Panc1 (cell line): Measurements from ENCODE around the gene FAM193A. TPM values are rescaled to one million over a fixed set of nuclear protein-coding genes. Genes with fewer than 3 reads are reported as not detected.

Experiments
- ATAC-seq: fragments of 200-7000 bp; cut with Tn5 transposase; 2 replicates; pipeline ENCODE4 v1.9.1; 2020; ENCODE audit warnings: mild to moderate bottlenecking, moderate library complexity
- BruUV-seq: library from RNA; stranded (reverse); fragments of 400-500 nt; replicated peaks from 2 replicates; lab custom pipeline; 2021; lab: Mats Ljungman, UMichigan
- CTCF ChIA-PET: fragments of 300-600 bp; sonication (Branson Sonifier 250); formaldehyde crosslinking; loops from one replicate; lab custom pipeline; 2022; ENCODE audit warnings: antibody characterized with exemption; lab: Charles Lee
- POLR2A ChIA-PET: fragments of 300-600 bp; sonication (Branson Sonifier 250); formaldehyde crosslinking; loops from one replicate; lab custom pipeline; 2022; ENCODE audit warnings: antibody characterized with exemption; lab: Charles Lee
- DNase-seq: peaks from one replicate; pipeline ENCODE4 v3.0.0-alpha.2; 2010; ENCODE audit warnings: low read depth, low spot score
- H3K27ac ChIP-seq: 2 replicates; pipeline ENCODE4 v1.5.1; 2011; ENCODE audit warnings: mild to moderate bottlenecking, low read length, inconsistent platforms
- H3K27me3 ChIP-seq: fragments of 200-500 bp; sonication (Bioruptor generic); 2 replicates; pipeline ENCODE4 v1.6.0; 2014; ENCODE audit warnings: low read length, inconsistent platforms; ENCODE audit not compliant: control insufficient read depth, insufficient read depth
- H3K36me3 ChIP-seq: fragments of 200-500 bp; sonication (Bioruptor generic); 2 replicates; pipeline ENCODE4 v1.5.1; 2014; ENCODE audit warnings: inconsistent platforms, mild to moderate bottlenecking, low read length, moderate library complexity; ENCODE audit not compliant: control insufficient read depth, insufficient read depth
- H3K4me1 ChIP-seq: 2 replicates; pipeline ENCODE4 v1.5.1; 2011; ENCODE audit warnings: inconsistent platforms, mild to moderate bottlenecking, low read length, moderate library complexity; ENCODE audit not compliant: control insufficient read depth, insufficient read depth
- H3K4me3 ChIP-seq, 2 experiments: 2 replicates each; pipeline ENCODE4 v1.5.1; 2011 to 2012; ENCODE audit warnings: low read depth in 2 of 2, low read length in 2 of 2, mild to moderate bottlenecking in 2 of 2, inconsistent platforms in 1 of 2, moderate library complexity in 1 of 2
- H3K9me3 ChIP-seq: fragments of 200-500 bp; sonication (Bioruptor generic); 2 replicates; pipeline ENCODE4 v1.5.1; 2014; ENCODE audit warnings: low read depth, mild to moderate bottlenecking, inconsistent platforms, low read length, moderate library complexity; ENCODE audit not compliant: control insufficient read depth, insufficient read depth
- POLR2AphosphoS5 ChIP-seq: IDR thresholded peaks from 2 replicates; pipeline ENCODE4 v1.6.1; 2012; ENCODE audit warnings: mild to moderate bottlenecking, low read depth, low read length, moderate library complexity
- SIN3A ChIP-seq: IDR thresholded peaks from 2 replicates; pipeline ENCODE4 v1.6.1; 2012; ENCODE audit warnings: low read depth, mild to moderate bottlenecking, low read length, moderate library complexity, borderline replicate concordance; ENCODE audit not compliant: insufficient read depth
- TCF7L2 ChIP-seq: IDR thresholded peaks from 2 replicates; pipeline ENCODE4 v1.6.1; 2011; ENCODE audit warnings: mild to moderate bottlenecking, low read depth, low read length, inconsistent platforms
- in situ Hi-C: cut with HindIII; loops from 2 replicates; pipeline ENCODE4 v1.10.0; 2016; ENCODE audit warnings: low sequenced_read_pairs, low pct_unique_long_range_greater_than_20kb
- intact Hi-C: fragments of 100-400 bp; cut with micrococcal nuclease; formaldehyde crosslinking; loops from one replicate; pipeline ENCODE4 v1.10.0; 2022; ENCODE audit not compliant: unreplicated experiment
- total RNA-seq: library from RNA; stranded (reverse); gene quantifications from one replicate; pipeline ENCODE4 v1.2.1, GENCODE V29; 2021; ENCODE audit not compliant: unreplicated experiment
- TF ChIP-seq, protein P1 (sequence below): fragments of 450-650 bp; IDR thresholded peaks from 2 replicates; pipeline ENCODE4 v1.5.1; 2017; ENCODE audit warnings: mild to moderate bottlenecking
- TF ChIP-seq, protein P2 (sequence below), 2 experiments: IDR thresholded peaks; 2 replicates each; pipeline ENCODE4 v1.6.1; 2011 to 2012; ENCODE audit warnings: low read depth in 2 of 2, control low read depth in 1 of 2, low read length in 1 of 2, mild to moderate bottlenecking in 1 of 2, moderate library complexity in 1 of 2; ENCODE audit not compliant: insufficient read depth in 1 of 2

FAM193A gene
- total RNA-seq, 1 experiment from 2014 or later: 25.7 TPM

DNA sequence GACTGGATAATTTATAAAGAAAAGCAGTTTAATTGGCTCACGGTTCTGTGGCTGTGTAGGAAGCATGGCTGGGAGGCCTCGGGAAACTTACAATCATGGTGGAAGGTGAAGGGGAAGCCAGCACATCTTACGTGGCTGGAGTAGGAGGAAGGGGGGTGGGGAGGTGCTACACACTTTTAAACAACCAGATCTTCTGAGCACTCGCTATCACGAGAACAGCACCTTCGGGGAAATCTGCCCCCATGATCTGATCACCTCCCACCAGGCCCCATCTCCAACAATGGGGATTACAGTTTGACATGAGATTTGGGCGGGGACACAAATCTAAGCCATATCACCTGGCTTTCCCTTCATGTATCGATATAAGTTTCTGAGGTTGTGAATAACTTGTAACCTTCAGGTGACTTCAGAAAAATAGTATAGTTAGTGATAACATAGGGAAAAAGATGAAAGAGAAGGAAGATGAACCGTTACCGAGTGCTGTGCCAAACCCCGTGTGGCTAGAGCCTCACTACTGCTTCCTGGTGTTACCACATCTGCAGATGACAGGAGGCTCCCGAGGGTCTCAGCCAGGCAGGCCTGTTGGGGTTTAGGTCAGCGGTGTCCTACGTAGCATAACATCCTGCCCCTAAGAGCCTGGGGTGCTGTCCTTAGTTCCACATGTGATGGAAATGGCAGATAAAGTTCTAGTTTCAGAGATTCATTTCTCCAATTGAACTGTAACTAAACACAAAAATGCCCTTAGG, 116.1 kb downstream of the FAM193A start:
- Histone ChIP-seq H3K27me3 (no peaks in the 10 kb centered on the region), H3K9me3 (no peaks in the 10 kb centered on the region), H3K4me1 (no peaks in the 10 kb centered on the region), H3K4me3 (no peak overlapping the region), H3K36me3 (peaks cover 3% of the 10 kb centered on the region; the same call in 1 of the 2 replicates), H3K27ac (no peak overlapping the region)
- no peak for DNase-seq
- POLR2A ChIA-PET: no interaction called here
- in situ Hi-C loops: no loop called here
- CTCF ChIA-PET: no interaction called here
- ATAC-seq: no peak
- TF ChIP-seq SIN3A: no peak
- TF ChIP-seq, protein P1, sequence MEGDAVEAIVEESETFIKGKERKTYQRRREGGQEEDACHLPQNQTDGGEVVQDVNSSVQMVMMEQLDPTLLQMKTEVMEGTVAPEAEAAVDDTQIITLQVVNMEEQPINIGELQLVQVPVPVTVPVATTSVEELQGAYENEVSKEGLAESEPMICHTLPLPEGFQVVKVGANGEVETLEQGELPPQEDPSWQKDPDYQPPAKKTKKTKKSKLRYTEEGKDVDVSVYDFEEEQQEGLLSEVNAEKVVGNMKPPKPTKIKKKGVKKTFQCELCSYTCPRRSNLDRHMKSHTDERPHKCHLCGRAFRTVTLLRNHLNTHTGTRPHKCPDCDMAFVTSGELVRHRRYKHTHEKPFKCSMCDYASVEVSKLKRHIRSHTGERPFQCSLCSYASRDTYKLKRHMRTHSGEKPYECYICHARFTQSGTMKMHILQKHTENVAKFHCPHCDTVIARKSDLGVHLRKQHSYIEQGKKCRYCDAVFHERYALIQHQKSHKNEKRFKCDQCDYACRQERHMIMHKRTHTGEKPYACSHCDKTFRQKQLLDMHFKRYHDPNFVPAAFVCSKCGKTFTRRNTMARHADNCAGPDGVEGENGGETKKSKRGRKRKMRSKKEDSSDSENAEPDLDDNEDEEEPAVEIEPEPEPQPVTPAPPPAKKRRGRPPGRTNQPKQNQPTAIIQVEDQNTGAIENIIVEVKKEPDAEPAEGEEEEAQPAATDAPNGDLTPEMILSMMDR: no peak
- TF ChIP-seq, protein P2, sequence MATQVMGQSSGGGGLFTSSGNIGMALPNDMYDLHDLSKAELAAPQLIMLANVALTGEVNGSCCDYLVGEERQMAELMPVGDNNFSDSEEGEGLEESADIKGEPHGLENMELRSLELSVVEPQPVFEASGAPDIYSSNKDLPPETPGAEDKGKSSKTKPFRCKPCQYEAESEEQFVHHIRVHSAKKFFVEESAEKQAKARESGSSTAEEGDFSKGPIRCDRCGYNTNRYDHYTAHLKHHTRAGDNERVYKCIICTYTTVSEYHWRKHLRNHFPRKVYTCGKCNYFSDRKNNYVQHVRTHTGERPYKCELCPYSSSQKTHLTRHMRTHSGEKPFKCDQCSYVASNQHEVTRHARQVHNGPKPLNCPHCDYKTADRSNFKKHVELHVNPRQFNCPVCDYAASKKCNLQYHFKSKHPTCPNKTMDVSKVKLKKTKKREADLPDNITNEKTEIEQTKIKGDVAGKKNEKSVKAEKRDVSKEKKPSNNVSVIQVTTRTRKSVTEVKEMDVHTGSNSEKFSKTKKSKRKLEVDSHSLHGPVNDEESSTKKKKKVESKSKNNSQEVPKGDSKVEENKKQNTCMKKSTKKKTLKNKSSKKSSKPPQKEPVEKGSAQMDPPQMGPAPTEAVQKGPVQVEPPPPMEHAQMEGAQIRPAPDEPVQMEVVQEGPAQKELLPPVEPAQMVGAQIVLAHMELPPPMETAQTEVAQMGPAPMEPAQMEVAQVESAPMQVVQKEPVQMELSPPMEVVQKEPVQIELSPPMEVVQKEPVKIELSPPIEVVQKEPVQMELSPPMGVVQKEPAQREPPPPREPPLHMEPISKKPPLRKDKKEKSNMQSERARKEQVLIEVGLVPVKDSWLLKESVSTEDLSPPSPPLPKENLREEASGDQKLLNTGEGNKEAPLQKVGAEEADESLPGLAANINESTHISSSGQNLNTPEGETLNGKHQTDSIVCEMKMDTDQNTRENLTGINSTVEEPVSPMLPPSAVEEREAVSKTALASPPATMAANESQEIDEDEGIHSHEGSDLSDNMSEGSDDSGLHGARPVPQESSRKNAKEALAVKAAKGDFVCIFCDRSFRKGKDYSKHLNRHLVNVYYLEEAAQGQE (IDR thresholded peaks at IDR 0.05; ENCODE audit: insufficient read depth in 1 of 2, low read depth in 2 of 2, low read length in 1 of 2): no peak
- TF ChIP-seq POLR2AphosphoS5: no peak
- no peak for TF ChIP-seq TCF7L2
- BruUV-seq: TSS peak; percentile 9
- intact Hi-C loops: no loop called here

DNA sequence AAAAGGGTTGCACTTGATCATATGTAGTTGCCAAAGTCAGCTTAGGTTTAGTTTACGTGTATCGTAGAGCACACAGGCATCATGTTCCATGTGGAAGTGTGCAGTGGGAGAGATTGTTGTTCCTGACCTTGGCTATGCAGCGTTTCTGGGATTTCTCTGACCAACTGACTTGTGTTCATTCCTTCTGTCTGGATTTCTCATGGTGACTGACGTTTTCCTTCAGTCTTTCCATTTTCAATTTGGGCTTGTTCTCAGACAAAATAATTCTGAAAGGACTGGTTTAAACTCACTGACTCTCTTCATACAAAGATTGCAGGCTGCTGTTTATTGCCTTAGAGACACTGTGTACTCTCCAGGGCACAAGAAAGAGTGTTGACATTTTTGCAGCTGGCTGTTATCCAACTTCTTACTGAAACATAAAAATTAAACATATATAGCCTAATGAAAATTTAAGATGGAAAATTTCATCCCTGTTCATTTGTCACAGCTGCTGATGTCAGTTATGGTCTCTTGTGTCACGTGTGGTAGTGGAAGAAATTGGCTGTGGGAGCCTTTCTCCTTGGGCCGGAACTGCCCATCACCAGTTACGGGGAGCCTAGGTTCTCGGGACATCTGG, 124.3 kb downstream of the FAM193A start:
- ATAC-seq (no peak), DNase-seq (no peak)
- intact Hi-C loops: no loop called here
- Histone ChIP-seq H3K27ac (no peak overlapping the region), H3K9me3 (no peaks in the 10 kb centered on the region), H3K36me3 (peaks cover 4% of the 10 kb centered on the region; the same call in 1 of the 2 replicates), H3K4me3 (no peak overlapping the region), H3K4me1 (peaks cover 4% of the 10 kb centered on the region; the same call in 1 of the 2 replicates), H3K27me3 (no peaks in the 10 kb centered on the region)
- in situ Hi-C loops: no loop called here
- ChIA-PET POLR2A (no interaction called here), CTCF (no interaction called here)
- no TSS peak for BruUV-seq
- TF ChIP-seq SIN3A (no peak), POLR2AphosphoS5 (no peak), TCF7L2 (no peak)
- TF ChIP-seq, protein P1: no peak
- TF ChIP-seq, protein P2 (IDR thresholded peaks at IDR 0.05; ENCODE audit: insufficient read depth in 1 of 2, low read depth in 2 of 2, low read length in 1 of 2): no peak
